Omental fat pad (tissue), 4 donors: ENCODE measurements around the gene AOX1. TPM values are rescaled to one million over a fixed set of nuclear protein-coding genes. Genes with fewer than 3 reads are reported as not detected.
A peak's percentile ranks its signal among the peaks of the same experiment; 100 is the strongest.

Experiments used
- ATAC-seq: fragments of 150-250 bp; one replicate; pipeline ENCODE4 v1.9.1; 2016; ENCODE audit warnings: mild to moderate bottlenecking, moderate library complexity; ENCODE audit not compliant: low FRiP score
- DNase-seq: peaks from one replicate; pipeline ENCODE4 v3.0.0-alpha.2; 2019; ENCODE audit warnings: low spot score
- CTCF ChIP-seq, 3 donors: fragments of 450-650 bp; IDR thresholded peaks; one replicate each; pipeline ENCODE4 v1.5.1; 2016 to 2017; ENCODE audit warnings: antibody characterized with exemption in 3 of 3, mild to moderate bottlenecking in 3 of 3, moderate library complexity in 2 of 3
- total RNA-seq, 4 donors: library from RNA; depleted of rRNA; stranded (reverse); fragments of >200 nt; gene quantifications; one replicate each; pipeline ENCODE4 v1.1.0, GENCODE V29; 2016

AOX1 gene
- total RNA-seq, 4 donors from 2014 or later = 241 to 629 (median 321) TPM

- TF ChIP-seq CTCF (IDR thresholded peaks at IDR 0.05) = no peak
- no peak for DNase-seq
These were observed 27.9 kb downstream of the AOX1 start for GRCh38 chr2:200613692-200614091.

GRCh38 chr2:200614249-200614648 lies 28.4 kb downstream of the AOX1 start:
- no peak for DNase-seq
- no peak for TF ChIP-seq CTCF (IDR thresholded peaks at IDR 0.05)
- no peak for ATAC-seq

More at GRCh38 chr2:200613692-200614091, 27.9 kb downstream of the AOX1 start:
- ATAC-seq = no peak

GRCh38 chr2:200615247-200615646 lies 29.4 kb downstream of the AOX1 start:
- peak; percentile 10 for ATAC-seq
- no peak for DNase-seq
- TF ChIP-seq CTCF (IDR thresholded peaks at IDR 0.05) = no peak

GRCh38 chr2:200616193-200616592 lies 30.4 kb downstream of the AOX1 start:
- no peak for TF ChIP-seq CTCF (IDR thresholded peaks at IDR 0.05)
- DNase-seq = no peak
- no peak for ATAC-seq

- no peak for TF ChIP-seq CTCF (IDR thresholded peaks at IDR 0.05)
- ATAC-seq (no peak), DNase-seq (no peak)
These were observed 30.8 kb downstream of the AOX1 start for GRCh38 chr2:200616656-200617055.

- TF ChIP-seq CTCF (IDR thresholded peaks at IDR 0.05) = no peak
- DNase-seq (no peak), ATAC-seq (peak; percentile 50)
These were observed 31.6 kb downstream of the AOX1 start for GRCh38 chr2:200617156-200618053.

- no peak for TF ChIP-seq CTCF (IDR thresholded peaks at IDR 0.05)
- ATAC-seq (no peak), DNase-seq (no peak)
These were observed 32.2 kb downstream of the AOX1 start for GRCh38 chr2:200618054-200618419.
